Fibroblast of lung (primary cell): ENCODE measurements around the gene ZFAND2A. TPM values are rescaled to one million over a fixed set of nuclear protein-coding genes. Genes with fewer than 3 reads are reported as not detected.
"Not testable (repeated sequence)": the region's sequence is repeated elsewhere in the genome, so short reads cannot be mapped to it uniquely, and the experiment has no call there.

Source experiments
- DNase-seq, 2 donors: peaks; one replicate each; pipeline versions ENCODE4 v3.0.0 to v3.0.0-alpha.2; 2010; ENCODE audit warnings: low read depth in 2 of 2
- H2AFZ ChIP-seq: 2 replicates; pipeline ENCODE4 v1.5.1; 2012; ENCODE audit warnings: low read length, control low read depth, inconsistent platforms
- H3K27ac ChIP-seq: 2 replicates; pipeline ENCODE4 v1.5.1; 2011; ENCODE audit warnings: low read length, control low read depth; ENCODE audit not compliant: insufficient read depth
- H3K27me3 ChIP-seq: 2 replicates; pipeline ENCODE4 v1.5.1; 2011; ENCODE audit warnings: mild to moderate bottlenecking, low read length; ENCODE audit not compliant: control insufficient read depth, insufficient read depth
- H3K36me3 ChIP-seq: 2 replicates; pipeline ENCODE4 v1.5.1; 2011; ENCODE audit warnings: low read length; ENCODE audit not compliant: control insufficient read depth, insufficient read depth
- H3K4me1 ChIP-seq: 2 replicates; pipeline ENCODE4 v1.5.1; 2011; ENCODE audit warnings: low read length; ENCODE audit not compliant: control insufficient read depth, insufficient read depth; ENCODE audit errors: extremely low read depth
- H3K4me2 ChIP-seq: 2 replicates; pipeline ENCODE4 v1.5.1; 2011; ENCODE audit warnings: low read length, control low read depth; ENCODE audit not compliant: insufficient read depth; ENCODE audit errors: extremely low read depth
- H3K4me3 ChIP-seq, 4 experiments: fragments of 200-600 bp in 1 of 4; sonication (generic) in 1 of 4; replicated peaks in 1 of 4; 2 replicates each; pipeline ENCODE4 v1.5.1; 2011 to 2016; ENCODE audit warnings: low read length in 4 of 4, low read depth in 3 of 4, mild to moderate bottlenecking in 3 of 4, control low read depth in 2 of 4, inconsistent platforms in 1 of 4, mixed read lengths in 1 of 4; ENCODE audit not compliant: insufficient read depth in 1 of 4; ENCODE audit errors: control extremely low read depth in 1 of 4
- H3K79me2 ChIP-seq: 2 replicates; pipeline ENCODE4 v1.5.1; 2012; ENCODE audit warnings: mild to moderate bottlenecking, low read length, inconsistent platforms; ENCODE audit not compliant: control insufficient read depth, insufficient read depth
- H3K9ac ChIP-seq: 2 replicates; pipeline ENCODE4 v1.5.1; 2011; ENCODE audit warnings: mild to moderate bottlenecking, low read length, control low read depth; ENCODE audit not compliant: insufficient read depth
- H3K9me3 ChIP-seq: 2 replicates; pipeline ENCODE4 v1.5.1; 2012; ENCODE audit warnings: low read depth, low read length; ENCODE audit not compliant: control insufficient read depth, insufficient read depth
- H4K20me1 ChIP-seq: 2 replicates; pipeline ENCODE4 v1.5.1; 2011; ENCODE audit warnings: low read length; ENCODE audit not compliant: control insufficient read depth, insufficient read depth; ENCODE audit errors: extremely low read depth
- EZH2 ChIP-seq: IDR thresholded peaks from 2 replicates; pipeline ENCODE4 v1.5.1; 2012; ENCODE audit warnings: low read length, control low read depth, mild to moderate bottlenecking; ENCODE audit errors: missing control alignments
- polyA minus RNA-seq: library from RNA; depleted of rRNA, polyadenylated mRNA; stranded (reverse); fragments of >200 nt; gene quantifications from 2 replicates; pipeline ENCODE4 v1.2.3, GENCODE V29; 2011; ENCODE audit warnings: low replicate concordance
- polyA plus RNA-seq, 2 donors: library from polyadenylated mRNA; depleted of rRNA in 1 of 2; stranded (reverse) in 1 of 2; unstranded in 1 of 2; fragments of >200 nt; gene quantifications; 2 replicates each; pipeline ENCODE4 v1.2.1, GENCODE V29; 2011 to 2012; ENCODE audit warnings: missing spikeins in 1 of 2
- total RNA-seq: library from RNA; depleted of rRNA; stranded (reverse); fragments of >200 nt; gene quantifications from 2 replicates; pipeline ENCODE4 v1.2.1, GENCODE V29; 2014
- TF ChIP-seq, protein P1 (sequence below), 2 donors: IDR thresholded peaks in 1 of 2; conservative IDR thresholded peaks in 1 of 2; 1 replicate in 1 of 2; 2 replicates in 1 of 2; pipeline ENCODE4 v1.5.1; 2011 to 2012; ENCODE audit warnings: low read length in 2 of 2, control low read depth in 1 of 2, inconsistent platforms in 1 of 2, low read depth in 1 of 2, mild to moderate bottlenecking in 1 of 2

ZFAND2A gene, protein sequence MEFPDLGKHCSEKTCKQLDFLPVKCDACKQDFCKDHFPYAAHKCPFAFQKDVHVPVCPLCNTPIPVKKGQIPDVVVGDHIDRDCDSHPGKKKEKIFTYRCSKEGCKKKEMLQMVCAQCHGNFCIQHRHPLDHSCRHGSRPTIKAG
- total RNA-seq (18.7 and 20.5 TPM in 2 replicates), polyA plus RNA-seq (22.0 and 35.1 TPM in 2 replicates), polyA minus RNA-seq (4.3 and 16.2 TPM in 2 replicates)
- polyA plus RNA-seq (2012): 18.8 and 27.3 TPM in 2 replicates

DNA sequence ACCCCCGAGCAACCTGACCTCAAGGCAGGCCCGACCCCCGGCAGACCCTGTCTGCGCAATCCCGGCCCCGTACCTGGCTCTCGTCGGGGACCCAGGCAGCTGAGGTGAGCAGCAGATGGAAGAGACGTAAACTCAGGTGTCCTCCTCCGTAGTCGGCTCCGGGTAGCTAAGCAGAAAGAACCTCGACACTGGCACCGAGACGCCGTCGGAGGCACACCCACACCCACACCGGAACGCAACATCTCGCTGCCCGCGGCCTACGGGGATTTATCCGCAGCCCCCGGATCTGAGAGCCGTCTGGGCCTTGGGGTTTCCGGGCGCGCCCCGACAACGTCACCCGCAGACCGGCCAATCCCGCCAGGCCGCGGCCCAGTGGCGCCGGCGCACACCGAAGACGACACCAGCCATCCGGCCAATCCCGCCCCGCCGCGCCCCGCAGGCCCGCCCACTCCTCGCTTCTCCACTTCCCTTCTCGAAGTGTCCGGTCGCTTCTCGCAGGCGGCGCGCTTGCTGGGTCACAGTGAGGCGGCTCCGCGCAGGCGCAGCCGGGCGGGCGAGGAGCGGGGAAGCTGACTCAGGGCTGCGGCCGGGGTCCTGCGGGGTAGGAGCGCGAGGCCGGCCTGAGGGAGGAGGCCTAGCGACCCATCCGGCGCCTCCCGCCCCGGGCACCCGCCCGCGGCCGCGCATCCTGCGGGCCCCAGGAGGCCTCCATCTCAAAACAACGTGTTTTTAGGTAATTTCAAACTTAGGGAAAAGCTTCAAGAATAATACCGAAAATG lies at the start of gene ZFAND2A:
Gene ZFAND2A, minus strand, starts transcription at position 306 of the 779 bp plus-strand sequence. CDS start 1,984 bp downstream, outside the sequence.
- H3K79me2 ChIP-seq: peaks cover 31% of the 10 kb centered on the region

DNA sequence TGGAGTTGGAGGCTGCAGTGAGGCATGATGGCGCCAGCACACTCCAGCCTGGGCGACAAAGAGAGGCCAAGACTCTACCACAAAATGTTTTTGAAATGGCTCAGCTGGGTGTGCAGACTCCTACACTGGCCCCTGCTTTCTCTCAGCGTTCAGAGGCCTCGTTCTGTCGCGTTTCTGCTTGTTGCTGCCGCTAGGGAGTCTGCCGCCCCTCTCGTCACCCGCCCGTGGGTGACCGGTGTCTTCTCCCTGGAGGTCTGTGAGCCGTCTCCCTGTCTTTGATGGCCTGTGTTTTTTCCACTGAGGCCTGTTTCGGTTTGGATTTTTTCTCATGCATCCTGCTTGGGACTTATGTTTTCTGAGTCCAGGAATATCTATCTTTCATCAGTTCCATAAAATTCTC lies 49.1 kb upstream of the ZFAND2A start:
- H3K4me2 ChIP-seq: no peak overlapping the region
- H4K20me1 ChIP-seq: no peaks in the 10 kb centered on the region
- H3K27me3 ChIP-seq: peaks cover 35% of the 10 kb centered on the region
- H3K4me3 ChIP-seq: no peak overlapping the region
- H3K27ac ChIP-seq: no peak overlapping the region
- no peaks in the 10 kb centered on the region for H3K9me3 ChIP-seq
- TF ChIP-seq, protein P1, sequence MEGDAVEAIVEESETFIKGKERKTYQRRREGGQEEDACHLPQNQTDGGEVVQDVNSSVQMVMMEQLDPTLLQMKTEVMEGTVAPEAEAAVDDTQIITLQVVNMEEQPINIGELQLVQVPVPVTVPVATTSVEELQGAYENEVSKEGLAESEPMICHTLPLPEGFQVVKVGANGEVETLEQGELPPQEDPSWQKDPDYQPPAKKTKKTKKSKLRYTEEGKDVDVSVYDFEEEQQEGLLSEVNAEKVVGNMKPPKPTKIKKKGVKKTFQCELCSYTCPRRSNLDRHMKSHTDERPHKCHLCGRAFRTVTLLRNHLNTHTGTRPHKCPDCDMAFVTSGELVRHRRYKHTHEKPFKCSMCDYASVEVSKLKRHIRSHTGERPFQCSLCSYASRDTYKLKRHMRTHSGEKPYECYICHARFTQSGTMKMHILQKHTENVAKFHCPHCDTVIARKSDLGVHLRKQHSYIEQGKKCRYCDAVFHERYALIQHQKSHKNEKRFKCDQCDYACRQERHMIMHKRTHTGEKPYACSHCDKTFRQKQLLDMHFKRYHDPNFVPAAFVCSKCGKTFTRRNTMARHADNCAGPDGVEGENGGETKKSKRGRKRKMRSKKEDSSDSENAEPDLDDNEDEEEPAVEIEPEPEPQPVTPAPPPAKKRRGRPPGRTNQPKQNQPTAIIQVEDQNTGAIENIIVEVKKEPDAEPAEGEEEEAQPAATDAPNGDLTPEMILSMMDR (conservative IDR thresholded peaks at IDR 0.05 in 1 of 2, IDR thresholded peaks at IDR 0.05 in 1 of 2; ENCODE audit: low read depth in 1 of 2, low read length in 2 of 2): no peak
- no peak for TF ChIP-seq EZH2
- DNase-seq: no peak
- H3K79me2 ChIP-seq: no peaks in the 10 kb centered on the region
- no peak overlapping the region for H2AFZ ChIP-seq
- no peaks in the 10 kb centered on the region for H3K36me3 ChIP-seq
- H3K4me1 ChIP-seq: no peaks in the 10 kb centered on the region
- H3K9ac ChIP-seq: no peak overlapping the region

More for the DNA sequence above, at the start of gene ZFAND2A:
- TF ChIP-seq, protein P1 (conservative IDR thresholded peaks at IDR 0.05 in 1 of 2, IDR thresholded peaks at IDR 0.05 in 1 of 2; ENCODE audit: low read depth in 1 of 2, low read length in 2 of 2): no peak
- TF ChIP-seq EZH2: no peak
- H3K36me3 ChIP-seq: peaks cover 6% of the 10 kb centered on the region
- no peaks in the 10 kb centered on the region for H3K9me3 ChIP-seq
- H3K4me1 ChIP-seq: peaks cover 15% of the 10 kb centered on the region
- H2AFZ ChIP-seq: peak within 1 kb of the TSS; percentile 83
- peak within 1 kb of the TSS; percentile 96 for H3K27ac ChIP-seq
- H4K20me1 ChIP-seq: no peaks in the 10 kb centered on the region
- H3K27me3 ChIP-seq: no peaks in the 10 kb centered on the region
- peak within 1 kb of the TSS; percentile 83 to 98 (median 96) for H3K4me3 ChIP-seq
- peak within 1 kb of the TSS; percentile 99 for H3K9ac ChIP-seq
- DNase-seq: peak; percentile 97
- peak within 1 kb of the TSS; percentile 99 for H3K4me2 ChIP-seq

DNA sequence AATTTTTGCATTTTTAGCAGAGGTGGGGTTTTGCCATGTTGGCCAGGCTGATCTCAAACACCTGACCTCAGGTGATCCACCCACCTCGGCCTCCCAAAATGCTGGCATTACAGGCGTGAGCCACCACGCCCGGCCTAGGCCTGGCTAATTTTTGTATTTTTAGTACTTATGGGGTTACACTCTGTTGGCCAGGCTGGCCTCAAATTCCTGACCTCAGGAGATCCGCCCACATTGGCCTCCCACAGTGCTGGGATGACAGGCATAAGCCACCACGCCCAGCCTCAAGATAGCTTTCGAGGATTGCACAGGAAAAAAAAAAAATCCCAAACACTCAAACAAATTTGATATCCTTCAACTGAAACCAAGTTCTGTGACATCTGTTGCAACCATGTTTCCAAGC lies 45.7 kb upstream of the ZFAND2A start:
- H3K27ac ChIP-seq, H2AFZ ChIP-seq, H3K79me2 ChIP-seq, H3K9ac ChIP-seq, DNase-seq, H3K4me1 ChIP-seq, H3K9me3 ChIP-seq, H3K36me3 ChIP-seq, H3K4me2 ChIP-seq, H3K4me3 ChIP-seq, H4K20me1 ChIP-seq: not testable (repeated sequence)
- peaks cover 19% of the 10 kb centered on the region for H3K27me3 ChIP-seq
